HepG2 (cell line): ENCODE data around the gene ANO1. TPM values are rescaled to one million over a fixed set of nuclear protein-coding genes. Genes with fewer than 3 reads are reported as not detected.

Experiments used
- ATAC-seq: fragments of 200-7000 bp; cut with Tn5 transposase; 3 replicates; pipeline ENCODE4 v1.9.1; 2020; ENCODE audit warnings: mild to moderate bottlenecking, moderate library complexity
- BruUV-seq: library from RNA; stranded (reverse); fragments of 400-500 nt; replicated peaks from 2 replicates; lab custom pipeline; 2021; lab: Mats Ljungman, UMichigan
- CTCF ChIA-PET: fragments of 300-600 bp; formaldehyde crosslinking; extraction: SDS; loops from one replicate; lab custom pipeline; 2021; ENCODE audit warnings: low total read pairs, inconsistent platforms, low intra/inter-chr PET ratio; lab: Yijun Ruan, JAX
- POLR2A ChIA-PET: fragments of 350-600 bp; sonication (Branson Sonifier 250); formaldehyde crosslinking; loops from one replicate; lab custom pipeline; 2020; ENCODE audit warnings: antibody characterized with exemption, inconsistent platforms; lab: Yijun Ruan, JAX
- DNase-seq: peaks from one replicate; pipeline ENCODE4 v3.0.0-alpha.2; 2015; ENCODE audit warnings: low spot score
- FAIRE-seq: peaks from 3 replicates; lab custom pipeline; 2011; peaks lifted over from hg19 to GRCh38; lab: Jason Lieb, UNC
- H2AFZ ChIP-seq: one replicate; pipeline ENCODE4 v1.6.1; 2011; ENCODE audit warnings: low read length, inconsistent platforms
- H3K27ac ChIP-seq: fragments of 300-600 bp; 3 replicates; pipeline ENCODE4 v1.8.0; 2011; ENCODE audit warnings: mixed run types, mild to moderate bottlenecking, mixed read lengths, low read length, inconsistent platforms; ENCODE audit not compliant: insufficient read depth; ENCODE audit errors: extremely low read length
- H3K27me3 ChIP-seq, 2 experiments: fragments of 200-600 bp in 1 of 2; 2 replicates in 1 of 2; 3 replicates in 1 of 2; pipeline versions ENCODE4 v1.6.0 to v1.8.0; 2011; ENCODE audit warnings: low read length in 2 of 2, mild to moderate bottlenecking in 2 of 2, moderate library complexity in 2 of 2, inconsistent platforms in 1 of 2; ENCODE audit not compliant: insufficient read depth in 2 of 2, control insufficient read depth in 1 of 2
- H3K36me3 ChIP-seq, 2 experiments: fragments of 200-600 bp in 1 of 2; replicated peaks in 1 of 2; 2 replicates in 1 of 2; 3 replicates in 1 of 2; pipeline versions ENCODE4 v1.5.1 to v1.8.0; 2011; ENCODE audit warnings: low read length in 2 of 2, inconsistent platforms in 1 of 2; ENCODE audit not compliant: insufficient read depth in 2 of 2, control insufficient read depth in 1 of 2
- H3K4me1 ChIP-seq: 2 replicates; pipeline ENCODE4 v1.5.1; 2012; ENCODE audit warnings: low read length, inconsistent platforms; ENCODE audit not compliant: insufficient read depth
- H3K4me2 ChIP-seq: 2 replicates; pipeline ENCODE4 v1.6.0; 2011; ENCODE audit warnings: low read depth, low read length, inconsistent platforms
- H3K4me3 ChIP-seq, 3 experiments: fragments of 200-600 bp in 1 of 3; sonication (generic), shearing (Covaris generic) in 1 of 3; replicated peaks in 1 of 3; 2 replicates each; pipeline ENCODE4 v1.5.1; 2011 to 2016; ENCODE audit warnings: low read length in 3 of 3, inconsistent platforms in 2 of 3, low read depth in 2 of 3, mild to moderate bottlenecking in 2 of 3, control low read depth in 1 of 3, mixed read lengths in 1 of 3; ENCODE audit not compliant: insufficient read depth in 1 of 3
- H3K79me2 ChIP-seq: one replicate; pipeline ENCODE4 v1.6.1; 2011; ENCODE audit warnings: low read length, inconsistent platforms; ENCODE audit not compliant: insufficient read depth
- H3K9ac ChIP-seq: 2 replicates; pipeline ENCODE4 v1.6.0; 2011; ENCODE audit warnings: mild to moderate bottlenecking, low read depth, low read length, inconsistent platforms; ENCODE audit not compliant: insufficient read depth
- H3K9me3 ChIP-seq: 2 replicates; pipeline ENCODE4 v1.5.1; 2012; ENCODE audit warnings: mild to moderate bottlenecking, low read length
- H4K20me1 ChIP-seq: 2 replicates; pipeline ENCODE4 v1.6.0; 2011; ENCODE audit warnings: inconsistent platforms, mild to moderate bottlenecking, low read length, moderate library complexity; ENCODE audit not compliant: insufficient read depth
- ATF5 ChIP-seq: sonication (generic); formaldehyde crosslinking; IDR thresholded peaks from 2 replicates; pipeline ENCODE4 v1.4.0; 2020; ENCODE audit warnings: mild to moderate bottlenecking, low read depth, missing genetic modification reagents
- CENPT ChIP-seq: sonication (generic); formaldehyde crosslinking; IDR thresholded peaks from 2 replicates; pipeline ENCODE4 v1.8.0; 2022; ENCODE audit warnings: low read depth, mild to moderate bottlenecking, moderate library complexity, missing genetic modification reagents
- CREBL2 ChIP-seq: sonication (generic); formaldehyde crosslinking; IDR thresholded peaks from 2 replicates; pipeline ENCODE4 v1.8.1; 2023; ENCODE audit warnings: missing genetic modification reagents, mild to moderate bottlenecking, borderline replicate concordance
- ELF3 ChIP-seq: IDR thresholded peaks from 2 replicates; pipeline ENCODE4 v1.6.1; 2016; ENCODE audit warnings: missing genetic modification reagents, missing compliant biosample characterization
- GZF1 ChIP-seq: sonication (generic); formaldehyde crosslinking; IDR thresholded peaks from 2 replicates; pipeline ENCODE4 v1.5.1; 2020; ENCODE audit warnings: mild to moderate bottlenecking, missing genetic modification reagents
- IRF2 ChIP-seq: IDR thresholded peaks from 2 replicates; pipeline ENCODE4 v1.6.1; 2018; ENCODE audit warnings: missing genetic modification reagents, missing compliant biosample characterization
- JDP2 ChIP-seq: sonication (generic); formaldehyde crosslinking; IDR thresholded peaks from 2 replicates; pipeline ENCODE4 v1.8.1; 2022; ENCODE audit warnings: missing genetic modification reagents, borderline replicate concordance
- KLF11 ChIP-seq: IDR thresholded peaks from 2 replicates; pipeline ENCODE4 v1.6.1; 2016; ENCODE audit warnings: missing compliant biosample characterization
- MAFK ChIP-seq, 2 experiments: IDR thresholded peaks in 1 of 2; conservative IDR thresholded peaks in 1 of 2; 2 replicates each; pipeline ENCODE4 v1.6.1; 2011; ENCODE audit warnings: improper control_type of control experiment in 2 of 2, low read length in 2 of 2
- SAP130 ChIP-seq: IDR thresholded peaks from 2 replicates; pipeline ENCODE4 v1.6.1; 2016; ENCODE audit warnings: low read depth
- SATB2 ChIP-seq: sonication (generic); formaldehyde crosslinking; IDR thresholded peaks from 2 replicates; pipeline ENCODE4 v1.5.0; 2020; ENCODE audit warnings: missing genetic modification reagents
- ZBTB14 ChIP-seq: sonication (generic); formaldehyde crosslinking; IDR thresholded peaks from 2 replicates; pipeline ENCODE4 v1.4.0; 2020; ENCODE audit warnings: missing genetic modification reagents
- ZFYVE20 ChIP-seq: sonication (generic); formaldehyde crosslinking; IDR thresholded peaks from 2 replicates; pipeline ENCODE4 v1.8.0; 2023; ENCODE audit warnings: low read depth, mild to moderate bottlenecking, moderate library complexity, missing genetic modification reagents, borderline replicate concordance
- ZNF317 ChIP-seq: sonication (generic); formaldehyde crosslinking; IDR thresholded peaks from 2 replicates; pipeline ENCODE4 v1.5.0; 2020; ENCODE audit warnings: mild to moderate bottlenecking, missing genetic modification reagents
- ZNF768 ChIP-seq: sonication (generic); formaldehyde crosslinking; IDR thresholded peaks from 2 replicates; pipeline ENCODE4 v1.4.0; 2020; ENCODE audit warnings: missing genetic modification reagents
- ZSCAN22 ChIP-seq: sonication (generic); formaldehyde crosslinking; IDR thresholded peaks from 2 replicates; pipeline ENCODE4 v1.4.0; 2020; ENCODE audit warnings: mild to moderate bottlenecking, missing genetic modification reagents
- WGBS: methylation state at CpG from one replicate; pipeline ENCODE4 v1.1.6; 2017; ENCODE audit warnings: low lambda C conversion rate; 5-methylcytosine and 5-hydroxymethylcytosine counted together
- in situ Hi-C: cut with HindIII; loops from 2 replicates; pipeline ENCODE4 v1.10.0; 2017; ENCODE audit warnings: low pct_unique_long_range_greater_than_20kb; ENCODE audit not compliant: extremely low pct_ligation_motif_present
- intact Hi-C: fragments of 100-400 bp; cut with micrococcal nuclease; formaldehyde crosslinking; loops from one replicate; pipeline ENCODE4 v1.10.0; 2022; ENCODE audit not compliant: unreplicated experiment
- polyA plus RNA-seq, 8 experiments: library from polyadenylated mRNA; depleted of rRNA in 3 of 8; stranded (reverse) in 7 of 8; unstranded in 1 of 8; fragments of >200 nt; fragmentation: Illumina TruSeq in 4 of 8; extraction: Trizol in 4 of 8; gene quantifications; 2 replicates each; pipeline versions ENCODE4 v1.2.1 to v1.2.3, GENCODE V29; 2011 to 2016; ENCODE audit warnings: low read depth in 4 of 8, missing spikeins in 1 of 8, mixed read lengths in 1 of 8; ENCODE audit not compliant: insufficient read depth in 1 of 8
- total RNA-seq, 5 experiments: library from RNA; depleted of rRNA; stranded (reverse); fragments of >200 nt; fragmentation: Illumina TruSeq; extraction: Trizol; gene quantifications; 2 replicates each; pipeline ENCODE4 v1.2.3, GENCODE V29; 2016; ENCODE audit warnings: low read depth in 1 of 5
- TF ChIP-seq, protein P1 (sequence below): sonication (generic); formaldehyde crosslinking; IDR thresholded peaks from 2 replicates; pipeline ENCODE4 v1.5.1; 2020; ENCODE audit warnings: missing genetic modification reagents, mild to moderate bottlenecking, borderline replicate concordance
- TF ChIP-seq, protein P2 (sequence below): sonication (generic); formaldehyde crosslinking; IDR thresholded peaks from 2 replicates; pipeline ENCODE4 v1.4.0; 2020; ENCODE audit warnings: mild to moderate bottlenecking, missing genetic modification reagents, borderline replicate concordance

ANO1 gene
- total and polyA plus RNA-seq, 2 of the 13 experiments (the other 11 are each of a cell fraction or from before 2014, with no cell fraction given) = not detected

DNA sequence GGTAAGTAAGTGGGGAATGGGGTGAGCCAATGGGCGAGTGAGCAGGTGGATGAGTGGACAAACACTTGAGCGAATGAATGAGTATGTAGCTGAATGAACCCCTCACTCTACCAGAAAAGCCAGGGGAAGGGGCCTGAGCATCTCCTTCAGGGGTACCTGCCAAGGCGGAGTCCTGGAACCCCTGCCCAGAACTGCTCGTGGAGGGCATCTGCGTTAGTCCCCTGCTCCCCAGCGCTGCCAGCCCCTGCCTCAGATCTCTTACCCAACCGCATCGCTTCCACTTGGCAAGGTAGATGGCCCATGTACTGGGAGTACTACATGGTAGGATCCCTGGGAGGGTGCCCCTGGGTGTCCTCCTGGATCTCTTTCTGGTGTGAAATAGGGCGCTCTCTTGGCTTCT, 7.4 kb upstream of the ANO1 start:
- ChIA-PET POLR2A (no interaction called here), CTCF (no interaction called here)
- H3K27me3 ChIP-seq = peaks cover 14 to 79% of the 10 kb centered on the region in 2 experiments
- intact Hi-C loops = no loop called here
- H2AFZ ChIP-seq = no peak overlapping the region
- no peaks in the 10 kb centered on the region; the same call in 1 of the 2 replicates for H4K20me1 ChIP-seq
- H3K4me1 ChIP-seq = peaks cover 10% of the 10 kb centered on the region
- no peaks in the 10 kb centered on the region for H3K9me3 ChIP-seq
- ATAC-seq = no peak
- H3K4me2 ChIP-seq = no peak overlapping the region
- BruUV-seq = no TSS peak
- in situ Hi-C loops = no loop called here
- H3K79me2 ChIP-seq = no peaks in the 10 kb centered on the region
- no peaks in the 10 kb centered on the region for H3K36me3 ChIP-seq
- no peak for DNase-seq
- no peak overlapping the region for H3K9ac ChIP-seq
- FAIRE-seq = no peak
- 58% methylated on average over 8 of the region's 9 CpGs for WGBS
- H3K27ac ChIP-seq = no peak overlapping the region
- no peak overlapping the region for H3K4me3 ChIP-seq
- TF ChIP-seq CREBL2 (no peak), SAP130 (CRISPR knock-in tag) (no peak), MAFK (conservative IDR thresholded peaks at IDR 0.05 in 1 of 2, IDR thresholded peaks at IDR 0.05 in 1 of 2; ENCODE audit: low read length in 2 of 2) (no peak), ZFYVE20 (CRISPR knock-in tag) (no peak), IRF2 (CRISPR knock-in tag) (no peak), ZNF317 (no peak), CENPT (CRISPR knock-in tag) (no peak), ZNF768 (no peak), GZF1 (no peak), ZBTB14 (CRISPR knock-in tag) (no peak), ELF3 (CRISPR knock-in tag) (no peak), ZSCAN22 (CRISPR knock-in tag) (no peak), SATB2 (CRISPR knock-in tag) (no peak), ATF5 (CRISPR knock-in tag) (no peak), KLF11 (CRISPR knock-in tag) (no peak), JDP2 (no peak)
- TF ChIP-seq, protein P1, sequence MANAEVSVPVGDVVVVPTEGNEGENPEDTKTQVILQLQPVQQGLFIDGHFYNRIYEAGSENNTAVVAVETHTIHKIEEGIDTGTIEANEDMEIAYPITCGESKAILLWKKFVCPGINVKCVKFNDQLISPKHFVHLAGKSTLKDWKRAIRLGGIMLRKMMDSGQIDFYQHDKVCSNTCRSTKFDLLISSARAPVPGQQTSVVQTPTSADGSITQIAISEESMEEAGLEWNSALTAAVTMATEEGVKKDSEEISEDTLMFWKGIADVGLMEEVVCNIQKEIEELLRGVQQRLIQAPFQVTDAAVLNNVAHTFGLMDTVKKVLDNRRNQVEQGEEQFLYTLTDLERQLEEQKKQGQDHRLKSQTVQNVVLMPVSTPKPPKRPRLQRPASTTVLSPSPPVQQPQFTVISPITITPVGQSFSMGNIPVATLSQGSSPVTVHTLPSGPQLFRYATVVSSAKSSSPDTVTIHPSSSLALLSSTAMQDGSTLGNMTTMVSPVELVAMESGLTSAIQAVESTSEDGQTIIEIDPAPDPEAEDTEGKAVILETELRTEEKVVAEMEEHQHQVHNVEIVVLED (CRISPR knock-in tag) = no peak
- TF ChIP-seq, protein P2, sequence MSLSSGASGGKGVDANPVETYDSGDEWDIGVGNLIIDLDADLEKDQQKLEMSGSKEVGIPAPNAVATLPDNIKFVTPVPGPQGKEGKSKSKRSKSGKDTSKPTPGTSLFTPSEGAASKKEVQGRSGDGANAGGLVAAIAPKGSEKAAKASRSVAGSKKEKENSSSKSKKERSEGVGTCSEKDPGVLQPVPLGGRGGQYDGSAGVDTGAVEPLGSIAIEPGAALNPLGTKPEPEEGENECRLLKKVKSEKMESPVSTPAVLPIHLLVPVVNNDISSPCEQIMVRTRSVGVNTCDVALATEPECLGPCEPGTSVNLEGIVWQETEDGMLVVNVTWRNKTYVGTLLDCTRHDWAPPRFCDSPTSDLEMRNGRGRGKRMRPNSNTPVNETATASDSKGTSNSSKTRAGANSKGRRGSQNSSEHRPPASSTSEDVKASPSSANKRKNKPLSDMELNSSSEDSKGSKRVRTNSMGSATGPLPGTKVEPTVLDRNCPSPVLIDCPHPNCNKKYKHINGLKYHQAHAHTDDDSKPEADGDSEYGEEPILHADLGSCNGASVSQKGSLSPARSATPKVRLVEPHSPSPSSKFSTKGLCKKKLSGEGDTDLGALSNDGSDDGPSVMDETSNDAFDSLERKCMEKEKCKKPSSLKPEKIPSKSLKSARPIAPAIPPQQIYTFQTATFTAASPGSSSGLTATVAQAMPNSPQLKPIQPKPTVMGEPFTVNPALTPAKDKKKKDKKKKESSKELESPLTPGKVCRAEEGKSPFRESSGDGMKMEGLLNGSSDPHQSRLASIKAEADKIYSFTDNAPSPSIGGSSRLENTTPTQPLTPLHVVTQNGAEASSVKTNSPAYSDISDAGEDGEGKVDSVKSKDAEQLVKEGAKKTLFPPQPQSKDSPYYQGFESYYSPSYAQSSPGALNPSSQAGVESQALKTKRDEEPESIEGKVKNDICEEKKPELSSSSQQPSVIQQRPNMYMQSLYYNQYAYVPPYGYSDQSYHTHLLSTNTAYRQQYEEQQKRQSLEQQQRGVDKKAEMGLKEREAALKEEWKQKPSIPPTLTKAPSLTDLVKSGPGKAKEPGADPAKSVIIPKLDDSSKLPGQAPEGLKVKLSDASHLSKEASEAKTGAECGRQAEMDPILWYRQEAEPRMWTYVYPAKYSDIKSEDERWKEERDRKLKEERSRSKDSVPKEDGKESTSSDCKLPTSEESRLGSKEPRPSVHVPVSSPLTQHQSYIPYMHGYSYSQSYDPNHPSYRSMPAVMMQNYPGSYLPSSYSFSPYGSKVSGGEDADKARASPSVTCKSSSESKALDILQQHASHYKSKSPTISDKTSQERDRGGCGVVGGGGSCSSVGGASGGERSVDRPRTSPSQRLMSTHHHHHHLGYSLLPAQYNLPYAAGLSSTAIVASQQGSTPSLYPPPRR (CRISPR knock-in tag) = no peak
